Calu3 (cell line): ENCODE data around the gene IFITM1. TPM values are rescaled to one million over a fixed set of nuclear protein-coding genes. Genes with fewer than 3 reads are reported as not detected.

Experiments
- BruUV-seq: library from RNA; stranded (reverse); fragments of 400-500 nt; replicated peaks from 2 replicates; lab custom pipeline; 2021; lab: Mats Ljungman, UMichigan
- CTCF ChIA-PET: fragments of 300-600 bp; sonication (Branson Sonifier 250); formaldehyde crosslinking; loops from one replicate; lab custom pipeline; 2022; ENCODE audit warnings: antibody characterized with exemption; lab: Charles Lee
- DNase-seq: peaks from one replicate; pipeline ENCODE4 v3.0.0; 2022
- H3K27ac Mint-ChIP-seq: one replicate; pipeline ENCODE4 v1.8.0; 2022; ENCODE audit warnings: mixed read lengths; ENCODE audit not compliant: unreplicated experiment
- H3K27me3 Mint-ChIP-seq: one replicate; pipeline ENCODE4 v1.8.0; 2022; ENCODE audit warnings: mixed read lengths; ENCODE audit not compliant: unreplicated experiment
- H3K36me3 Mint-ChIP-seq: one replicate; pipeline ENCODE4 v1.8.0; 2022; ENCODE audit warnings: mild to moderate bottlenecking, moderate library complexity, mixed read lengths; ENCODE audit not compliant: insufficient read depth, unreplicated experiment
- H3K4me1 Mint-ChIP-seq: one replicate; pipeline ENCODE4 v1.8.0; 2022; ENCODE audit warnings: mild to moderate bottlenecking, low read depth, mixed read lengths; ENCODE audit not compliant: unreplicated experiment
- H3K4me3 Mint-ChIP-seq: one replicate; pipeline ENCODE4 v1.8.0; 2022; ENCODE audit warnings: mild to moderate bottlenecking, low read depth, moderate library complexity, mixed read lengths; ENCODE audit not compliant: unreplicated experiment
- H3K9me3 Mint-ChIP-seq: one replicate; pipeline ENCODE4 v1.8.0; 2022; ENCODE audit warnings: low read depth, mixed read lengths; ENCODE audit not compliant: unreplicated experiment
- intact Hi-C: fragments of 100-400 bp; cut with micrococcal nuclease; formaldehyde crosslinking; loops from one replicate; pipeline ENCODE4 v1.10.0; 2022; ENCODE audit not compliant: unreplicated experiment
- total RNA-seq: library from RNA; stranded (reverse); gene quantifications from 2 replicates; pipeline ENCODE4 v1.2.3, GENCODE V29; 2022
- TF ChIP-seq, protein P1 (sequence below): fragments of 200-600 bp; IDR thresholded peaks from one replicate; pipeline ENCODE4 v1.8.0; 2022; ENCODE audit warnings: antibody characterized with exemption; ENCODE audit not compliant: unreplicated experiment

The IFITM1 gene
- total RNA-seq, 1 experiment from 2014 or later: 45.6 TPM

DNA sequence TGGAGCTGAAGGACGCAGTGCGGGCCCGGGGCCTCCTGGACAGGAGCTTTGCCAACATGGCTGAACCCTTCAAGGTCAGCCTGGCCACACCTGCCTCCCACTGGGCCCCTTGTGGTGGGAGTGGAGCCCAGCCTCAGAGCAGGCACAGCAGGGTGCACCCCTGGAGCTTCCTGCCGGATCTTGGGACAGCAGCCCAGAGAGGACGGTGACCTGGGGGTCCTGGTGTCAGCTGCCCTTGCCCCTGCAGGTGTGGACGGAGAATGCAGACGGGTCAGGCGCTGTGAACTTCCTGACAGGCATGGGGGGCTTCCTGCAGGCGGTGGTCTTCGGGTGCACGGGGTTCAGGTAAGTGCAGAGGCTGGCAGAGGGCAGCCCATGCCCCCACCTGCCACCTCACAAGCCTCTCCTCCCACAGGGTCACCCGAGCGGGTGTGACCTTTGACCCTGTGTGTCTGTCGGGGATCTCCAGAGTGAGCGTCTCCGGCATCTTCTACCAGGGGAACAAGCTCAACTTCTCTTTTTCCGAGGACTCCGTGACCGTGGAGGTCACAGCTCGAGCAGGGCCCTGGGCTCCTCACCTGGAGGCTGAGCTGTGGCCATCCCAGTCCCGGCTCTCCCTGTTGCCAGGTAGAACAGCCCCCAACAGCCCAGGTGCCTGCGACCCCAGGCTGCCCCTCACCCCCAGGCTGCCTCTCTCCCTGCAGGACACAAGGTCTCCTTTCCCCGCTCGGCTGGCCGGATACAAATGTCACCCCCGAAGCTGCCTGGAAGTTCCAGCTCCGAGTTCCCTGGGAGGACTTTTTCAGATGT, 19.8 kb upstream of the IFITM1 start:
- intact Hi-C loops: no loop called here
- H3K36me3 Mint-ChIP-seq: peaks cover 7% of the 10 kb centered on the region
- CTCF ChIA-PET: no interaction called here
- BruUV-seq: no TSS peak
- no peaks in the 10 kb centered on the region for H3K9me3 Mint-ChIP-seq
- H3K27ac Mint-ChIP-seq: no peak overlapping the region
- TF ChIP-seq, protein P1, sequence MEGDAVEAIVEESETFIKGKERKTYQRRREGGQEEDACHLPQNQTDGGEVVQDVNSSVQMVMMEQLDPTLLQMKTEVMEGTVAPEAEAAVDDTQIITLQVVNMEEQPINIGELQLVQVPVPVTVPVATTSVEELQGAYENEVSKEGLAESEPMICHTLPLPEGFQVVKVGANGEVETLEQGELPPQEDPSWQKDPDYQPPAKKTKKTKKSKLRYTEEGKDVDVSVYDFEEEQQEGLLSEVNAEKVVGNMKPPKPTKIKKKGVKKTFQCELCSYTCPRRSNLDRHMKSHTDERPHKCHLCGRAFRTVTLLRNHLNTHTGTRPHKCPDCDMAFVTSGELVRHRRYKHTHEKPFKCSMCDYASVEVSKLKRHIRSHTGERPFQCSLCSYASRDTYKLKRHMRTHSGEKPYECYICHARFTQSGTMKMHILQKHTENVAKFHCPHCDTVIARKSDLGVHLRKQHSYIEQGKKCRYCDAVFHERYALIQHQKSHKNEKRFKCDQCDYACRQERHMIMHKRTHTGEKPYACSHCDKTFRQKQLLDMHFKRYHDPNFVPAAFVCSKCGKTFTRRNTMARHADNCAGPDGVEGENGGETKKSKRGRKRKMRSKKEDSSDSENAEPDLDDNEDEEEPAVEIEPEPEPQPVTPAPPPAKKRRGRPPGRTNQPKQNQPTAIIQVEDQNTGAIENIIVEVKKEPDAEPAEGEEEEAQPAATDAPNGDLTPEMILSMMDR: no peak
- H3K27me3 Mint-ChIP-seq: peaks cover 36% of the 10 kb centered on the region
- no peak overlapping the region for H3K4me3 Mint-ChIP-seq
- no peak for DNase-seq
- no peaks in the 10 kb centered on the region for H3K4me1 Mint-ChIP-seq

DNA sequence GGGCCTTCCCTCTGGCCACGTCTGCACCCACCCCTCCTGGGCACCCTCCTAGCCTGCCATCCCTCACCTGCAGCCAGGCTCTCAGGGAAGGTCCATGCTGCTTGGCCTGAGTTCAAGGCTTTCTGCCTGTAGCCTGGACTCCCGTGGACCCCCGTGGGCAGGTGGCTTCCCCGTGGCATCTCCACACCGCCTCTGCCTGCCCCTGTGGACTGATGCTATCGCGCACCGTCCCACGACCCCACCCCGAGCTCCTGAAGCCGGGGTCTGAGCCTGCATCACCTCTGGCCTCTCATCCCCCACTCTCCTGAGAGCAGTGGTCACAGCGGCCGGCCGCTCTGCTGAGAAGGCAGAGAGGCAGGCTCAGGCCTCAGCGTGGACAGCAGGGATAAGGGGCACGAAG, 19.1 kb upstream of the IFITM1 start:
- intact Hi-C loops: no loop called here
- Mint-ChIP-seq H3K4me1 (no peaks in the 10 kb centered on the region), H3K36me3 (peaks cover 6% of the 10 kb centered on the region), H3K27me3 (peaks cover 37% of the 10 kb centered on the region), H3K9me3 (no peaks in the 10 kb centered on the region), H3K27ac (no peak overlapping the region), H3K4me3 (no peak overlapping the region)
- CTCF ChIA-PET: no interaction called here
- no peak for DNase-seq
- TF ChIP-seq, protein P1: no peak
- no TSS peak for BruUV-seq

DNA sequence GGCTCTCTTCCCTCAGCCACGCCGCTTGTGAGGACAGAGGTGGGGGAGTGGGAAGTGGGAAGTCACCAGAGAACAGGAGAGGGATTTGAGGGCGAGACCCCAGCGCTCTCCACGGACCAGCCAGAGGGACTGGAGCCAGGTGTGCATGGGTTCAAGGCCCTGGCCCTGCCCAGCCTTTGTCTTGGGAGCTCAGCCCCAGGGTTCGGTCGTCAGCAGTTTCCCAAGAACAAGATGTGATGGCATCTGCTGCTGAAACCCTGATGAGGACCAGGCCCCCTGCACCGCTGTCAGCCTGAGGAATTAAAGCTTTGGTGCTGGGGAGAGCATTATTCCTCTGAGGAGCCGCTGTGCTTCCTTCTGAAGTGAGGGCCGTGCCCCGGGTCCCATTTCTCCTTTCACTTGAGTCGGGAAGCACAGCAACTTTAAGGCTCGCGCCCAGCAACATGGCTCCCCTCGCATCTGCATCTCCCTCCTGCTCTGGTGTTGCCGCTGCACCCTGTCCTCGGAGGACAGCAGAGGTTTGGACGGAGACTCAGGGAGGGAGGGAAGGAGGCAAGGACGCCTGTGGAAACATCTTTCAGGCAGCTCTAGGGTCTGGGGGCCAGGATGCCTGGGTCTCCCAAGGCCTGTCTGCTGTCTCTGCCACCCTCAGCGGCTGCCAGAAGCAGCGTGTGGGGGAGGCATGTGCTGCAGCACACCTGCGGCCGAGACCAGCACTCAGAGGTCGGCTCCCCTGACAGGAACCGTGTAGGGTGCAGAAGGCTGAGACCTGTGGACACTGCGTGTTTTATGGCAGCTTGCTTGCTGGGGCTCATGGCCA, 18.3 kb upstream of the IFITM1 start:
- CTCF ChIA-PET: no interaction called here

More for the DNA sequence above, 18.3 kb upstream of the IFITM1 start:
- Mint-ChIP-seq H3K9me3 (no peaks in the 10 kb centered on the region), H3K27ac (no peak overlapping the region), H3K36me3 (no peaks in the 10 kb centered on the region), H3K4me1 (peaks cover 5% of the 10 kb centered on the region), H3K27me3 (peaks cover 45% of the 10 kb centered on the region), H3K4me3 (no peak overlapping the region)
- intact Hi-C loops: no loop called here
- TF ChIP-seq, protein P1: no peak
- BruUV-seq: no TSS peak
- no peak for DNase-seq
